ENCODE measurements around the gene OSR1.
"Not testable (repeated sequence)": the region's sequence is repeated elsewhere in the genome, so short reads cannot be mapped to it uniquely, and the experiment has no call there.

OSR1 gene

GRCh38 chr2:19313553-19313952 lies 44.9 kb downstream of the OSR1 start:
- TF ChIP-seq CTCF (conservative IDR thresholded peaks at IDR 0.05; ENCODE audit: low read depth): no peak
- ChIA-PET CTCF (interaction anchor here (0.6 kb wide), 2 partner anchors 356 to 548 kb away, joined by 3 to 5 read pairs; no protein-coding TSS in a partner anchor), POLR2A (ENCODE audit: low non-redundant PET) (no interaction called here)
- no peak for DNase-seq (ENCODE audit: low spot score)
- no peak overlapping the region for H3K27ac ChIP-seq

GRCh38 chr2:19312949-19313348 lies 45.5 kb downstream of the OSR1 start:
- DNase-seq (ENCODE audit: low spot score): peak; percentile 34
- no peak overlapping the region for H3K27ac ChIP-seq
- CTCF ChIA-PET: interaction anchor here (0.6 to 0.7 kb wide), 2 partner anchors 356 to 590 kb away, joined by 5 read pairs; no protein-coding TSS in a partner anchor
- POLR2A ChIA-PET (ENCODE audit: low non-redundant PET): no interaction called here
- no peak for TF ChIP-seq CTCF (conservative IDR thresholded peaks at IDR 0.05; ENCODE audit: low read depth)

- H3K27ac ChIP-seq; POLR2A ChIA-PET (ENCODE audit: low non-redundant PET); CTCF ChIA-PET; DNase-seq (ENCODE audit: low spot score): not testable (repeated sequence)
These were observed 52.4 kb downstream of the OSR1 start for GRCh38 chr2:19306065-19306464.

- POLR2A ChIA-PET (ENCODE audit: low non-redundant PET); DNase-seq (ENCODE audit: low spot score); H3K27ac ChIP-seq: not testable (repeated sequence)
- CTCF ChIA-PET: interaction anchor here (0.5 kb wide), 1 partner anchor 13 kb away, joined by 4 read pairs; no protein-coding TSS in a partner anchor
These were observed 52.9 kb downstream of the OSR1 start for GRCh38 chr2:19305400-19306055.

- CTCF ChIA-PET: no interaction called here
These were observed 56.7 kb downstream of the OSR1 start for GRCh38 chr2:19301706-19302105.

More at GRCh38 chr2:19301706-19302105, 56.7 kb downstream of the OSR1 start:
- DNase-seq (ENCODE audit: low spot score): no peak
- H3K27ac ChIP-seq: no peak overlapping the region
- POLR2A ChIA-PET (ENCODE audit: low non-redundant PET): no interaction called here
- TF ChIP-seq CTCF (conservative IDR thresholded peaks at IDR 0.05; ENCODE audit: low read depth): no peak

All from RWPE1 (cell line).